Large intestine (tissue), 3 donors: Measurements from ENCODE around the gene DHRS7B. TPM values are rescaled to one million over a fixed set of nuclear protein-coding genes. Genes with fewer than 3 reads are reported as not detected.

Experiments used
- DNase-seq, 2 donors: peaks; one replicate each; pipeline versions ENCODE4 v3.0.0 to v3.0.0-alpha.2; 2013
- H3K27ac ChIP-seq: one replicate; pipeline ENCODE4 v1.5.1; 2013; ENCODE audit warnings: low read length
- H3K27me3 ChIP-seq: 2 replicates; pipeline ENCODE4 v1.6.1; 2013; ENCODE audit warnings: low read length; ENCODE audit not compliant: control insufficient read depth, insufficient read depth
- H3K36me3 ChIP-seq: 2 replicates; pipeline ENCODE4 v1.6.1; 2013; ENCODE audit warnings: low read length; ENCODE audit not compliant: control insufficient read depth, insufficient read depth
- H3K4me1 ChIP-seq: one replicate; pipeline ENCODE4 v1.6.1; 2013; ENCODE audit warnings: low read length; ENCODE audit not compliant: control insufficient read depth, insufficient read depth
- H3K4me3 ChIP-seq: one replicate; pipeline ENCODE4 v1.5.1; 2013; ENCODE audit warnings: low read length
- H3K9me3 ChIP-seq: one replicate; pipeline ENCODE4 v1.6.1; 2013; ENCODE audit warnings: mild to moderate bottlenecking, low read depth, low read length, moderate library complexity; ENCODE audit not compliant: control insufficient read depth
- WGBS: methylation state at CpG from one replicate; pipeline ENCODE4 v1.1.5; 2013; ENCODE audit warnings: low lambda C conversion rate; ENCODE audit not compliant: insufficient coverage; 5-methylcytosine and 5-hydroxymethylcytosine counted together
- polyA plus RNA-seq: library from polyadenylated mRNA; unstranded; fragments of 120-200 nt; gene quantifications from one replicate; pipeline ENCODE4 v1.2.1, GENCODE V29; 2013

Gene DHRS7B
- polyA plus RNA-seq, 1 donor, result 29.2 TPM

- Histone ChIP-seq H3K27ac (no peak overlapping the region), H3K36me3 (no peaks in the 10 kb centered on the region), H3K4me3 (no peak overlapping the region), H3K4me1 (no peaks in the 10 kb centered on the region), H3K27me3 (no peaks in the 10 kb centered on the region), H3K9me3 (peaks cover 4% of the 10 kb centered on the region)
- 20% methylated on average over 1 of the region's 7 CpGs for WGBS
- DNase-seq, result peak; percentile 38 to 81
Observed at GRCh38 chr17:21089933-21090901, 36.5 kb upstream of the DHRS7B start.

GRCh38 chr17:21090902-21091618, 35.7 kb upstream of the DHRS7B start:
- 70% methylated on average over 2 of the region's 4 CpGs for WGBS
- Histone ChIP-seq H3K9me3 (no peaks in the 10 kb centered on the region), H3K4me1 (no peaks in the 10 kb centered on the region), H3K27me3 (no peaks in the 10 kb centered on the region), H3K36me3 (no peaks in the 10 kb centered on the region), H3K4me3 (no peak overlapping the region), H3K27ac (no peak overlapping the region)
- no peak for DNase-seq

GRCh38 chr17:21094298-21094704, 32.5 kb upstream of the DHRS7B start:
- no peaks in the 10 kb centered on the region for H3K9me3 ChIP-seq
- H3K4me1 ChIP-seq, result no peaks in the 10 kb centered on the region
- no peaks in the 10 kb centered on the region for H3K36me3 ChIP-seq
- DNase-seq, result peak; percentile 25 to 64
- no peak overlapping the region for H3K27ac ChIP-seq
- no CpG with 5 or more reads among the region's 5 CpGs for WGBS
- H3K27me3 ChIP-seq, result no peaks in the 10 kb centered on the region
- no peak overlapping the region for H3K4me3 ChIP-seq

- Histone ChIP-seq H3K9me3 (no peaks in the 10 kb centered on the region), H3K27me3 (no peaks in the 10 kb centered on the region), H3K4me1 (no peaks in the 10 kb centered on the region), H3K36me3 (no peaks in the 10 kb centered on the region), H3K4me3 (no peak overlapping the region), H3K27ac (no peak overlapping the region)
- WGBS, result no CpG with 5 or more reads among the region's 3 CpGs
- DNase-seq, result no peak
Observed at GRCh38 chr17:21095735-21096134, 31.0 kb upstream of the DHRS7B start.

- no peaks in the 10 kb centered on the region for H3K4me1 ChIP-seq
- WGBS, result no CpG with 5 or more reads among the region's 2 CpGs
- H3K27ac ChIP-seq, result no peak overlapping the region
- H3K27me3 ChIP-seq, result no peaks in the 10 kb centered on the region
- H3K9me3 ChIP-seq, result no peaks in the 10 kb centered on the region
- no peak overlapping the region for H3K4me3 ChIP-seq
- no peaks in the 10 kb centered on the region for H3K36me3 ChIP-seq
- DNase-seq, result no peak
Observed at GRCh38 chr17:21096874-21097273, 29.9 kb upstream of the DHRS7B start.

- H3K9me3 ChIP-seq, result no peaks in the 10 kb centered on the region
- H3K36me3 ChIP-seq, result no peaks in the 10 kb centered on the region
- no peaks in the 10 kb centered on the region for H3K27me3 ChIP-seq
- WGBS, result 0% methylated on average over 5 of the region's 29 CpGs
- no peak overlapping the region for H3K27ac ChIP-seq
- H3K4me3 ChIP-seq, result peak overlapping the region; percentile 37
- H3K4me1 ChIP-seq, result no peaks in the 10 kb centered on the region
- DNase-seq, result peak; percentile 41 to 74
Observed at GRCh38 chr17:21098934-21099689, 27.7 kb upstream of the DHRS7B start.

GRCh38 chr17:21100636-21101035, 26.1 kb upstream of the DHRS7B start:
- no peaks in the 10 kb centered on the region for H3K36me3 ChIP-seq
- no CpG with 5 or more reads among the region's 2 CpGs for WGBS
- no peak for DNase-seq
- H3K4me1 ChIP-seq, result no peaks in the 10 kb centered on the region
- H3K27me3 ChIP-seq, result no peaks in the 10 kb centered on the region
- H3K9me3 ChIP-seq, result no peaks in the 10 kb centered on the region
- H3K4me3 ChIP-seq, result no peak overlapping the region
- no peak overlapping the region for H3K27ac ChIP-seq

- DNase-seq, result no peak
- WGBS, result no CpG with 5 or more reads among the region's 7 CpGs
- Histone ChIP-seq H3K9me3 (no peaks in the 10 kb centered on the region), H3K4me1 (no peaks in the 10 kb centered on the region), H3K4me3 (no peak overlapping the region), H3K27ac (no peak overlapping the region), H3K36me3 (no peaks in the 10 kb centered on the region), H3K27me3 (no peaks in the 10 kb centered on the region)
Observed at GRCh38 chr17:21104608-21105007, 22.2 kb upstream of the DHRS7B start.

GRCh38 chr17:21105064-21105894, 21.5 kb upstream of the DHRS7B start:
- H3K27ac ChIP-seq, result no peak overlapping the region
- 70% methylated on average over 1 of the region's 5 CpGs for WGBS

More at GRCh38 chr17:21105064-21105894, 21.5 kb upstream of the DHRS7B start:
- Histone ChIP-seq H3K36me3 (no peaks in the 10 kb centered on the region), H3K9me3 (no peaks in the 10 kb centered on the region), H3K4me1 (no peaks in the 10 kb centered on the region), H3K27me3 (no peaks in the 10 kb centered on the region), H3K4me3 (no peak overlapping the region)
- DNase-seq, result no peak
